ENCODE data around the gene KIF16B. TPM values are rescaled to one million over a fixed set of nuclear protein-coding genes. Genes with fewer than 3 reads are reported as not detected.
"Not testable (repeated sequence)": the region's sequence is repeated elsewhere in the genome, so short reads cannot be mapped to it uniquely, and the experiment has no call there.

Gene KIF16B
- total RNA-seq, 1 donor, result 13.4 TPM

GRCh38 chr20:16265334-16265733 is 307.9 kb downstream of the KIF16B start:
- no peak for DNase-seq (ENCODE audit: low read depth)
- H3K4me3 ChIP-seq (ENCODE audit: low read depth, low read length), result no peak overlapping the region
- no peak for TF ChIP-seq CTCF (IDR thresholded peaks at IDR 0.05; ENCODE audit: insufficient read depth, low read depth, low read length)

GRCh38 chr20:16263582-16263981 is 309.7 kb downstream of the KIF16B start:
- TF ChIP-seq CTCF (IDR thresholded peaks at IDR 0.05; ENCODE audit: insufficient read depth, low read depth, low read length), result no peak
- no peak for DNase-seq (ENCODE audit: low read depth)
- H3K4me3 ChIP-seq (ENCODE audit: low read depth, low read length), result no peak overlapping the region

- no peak for DNase-seq (ENCODE audit: low read depth)
- no peak for TF ChIP-seq CTCF (IDR thresholded peaks at IDR 0.05; ENCODE audit: insufficient read depth, low read depth, low read length)
- H3K4me3 ChIP-seq (ENCODE audit: low read depth, low read length), result no peak overlapping the region
Measured at GRCh38 chr20:16262594-16262993, 310.7 kb downstream of the KIF16B start.

- no peak for DNase-seq (ENCODE audit: low read depth)
- H3K4me3 ChIP-seq (ENCODE audit: low read depth, low read length), result no peak overlapping the region
- no peak for TF ChIP-seq CTCF (IDR thresholded peaks at IDR 0.05; ENCODE audit: insufficient read depth, low read depth, low read length)
Measured at GRCh38 chr20:16261733-16262273, 311.4 kb downstream of the KIF16B start.

- DNase-seq (ENCODE audit: low read depth), result no peak
- no peak overlapping the region for H3K4me3 ChIP-seq (ENCODE audit: low read depth, low read length)
- no peak for TF ChIP-seq CTCF (IDR thresholded peaks at IDR 0.05; ENCODE audit: insufficient read depth, low read depth, low read length)
Measured at GRCh38 chr20:16260911-16261310, 312.3 kb downstream of the KIF16B start.

- not testable (repeated sequence) for DNase-seq (ENCODE audit: low read depth); H3K4me3 ChIP-seq (ENCODE audit: low read depth, low read length)
Measured at GRCh38 chr20:16260133-16260532, 313.1 kb downstream of the KIF16B start.

GRCh38 chr20:16258766-16259165 is 314.5 kb downstream of the KIF16B start:
- DNase-seq (ENCODE audit: low read depth), result no peak
- TF ChIP-seq CTCF (IDR thresholded peaks at IDR 0.05; ENCODE audit: insufficient read depth, low read depth, low read length), result no peak
- H3K4me3 ChIP-seq (ENCODE audit: low read depth, low read length), result no peak overlapping the region
